ENCODE data around the gene TMEM238. TPM values are rescaled to one million over a fixed set of nuclear protein-coding genes. Genes with fewer than 3 reads are reported as not detected.

Gene TMEM238
- total and polyA plus RNA-seq, 2 donors (not counting 3 experiments of a cell fraction or from before 2014, with no cell fraction given), result 0.18 to 0.35 TPM

DNA sequence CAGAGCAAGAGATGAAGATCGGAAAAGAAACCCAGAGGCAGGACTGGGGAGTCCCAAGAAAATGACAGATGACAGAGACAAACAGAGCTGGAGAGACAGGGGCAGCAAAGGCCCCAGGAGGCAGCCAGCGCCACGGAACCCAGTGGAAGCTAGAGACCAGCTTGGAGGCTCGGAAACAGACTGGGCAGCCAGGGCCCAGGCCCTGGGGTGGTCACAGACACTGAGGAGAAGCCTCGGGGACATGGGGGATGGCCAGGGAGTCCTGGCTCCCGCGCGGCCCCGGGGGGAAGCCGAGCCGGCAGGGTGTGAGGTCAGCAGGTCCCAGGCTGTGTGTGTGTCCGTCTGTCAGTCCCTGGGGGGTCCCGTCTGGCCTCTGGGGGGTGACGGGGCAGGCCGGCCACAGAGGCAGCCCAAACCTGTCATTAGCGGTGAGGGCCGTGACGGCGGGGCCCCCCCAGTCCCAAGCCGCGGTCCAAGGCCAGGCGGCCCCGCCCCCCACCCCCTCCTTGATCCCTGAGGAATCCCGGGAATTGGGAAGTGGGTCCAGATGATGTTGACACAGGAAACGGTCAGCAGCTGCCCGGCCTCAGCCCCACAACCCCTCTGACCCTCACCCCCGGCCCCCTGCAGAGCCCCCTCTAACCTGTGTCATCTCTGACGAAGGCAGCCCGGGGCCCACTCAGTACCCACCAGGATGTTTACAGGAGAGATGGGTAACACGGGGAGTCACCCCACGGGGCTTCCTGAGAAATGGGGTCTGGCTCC, 9.9 kb downstream of the TMEM238 start:
- CTCF ChIA-PET, result interaction anchor here (0.7 to 1.1 kb wide), 2 partner anchors 9 kb away, joined by 3 read pairs; no protein-coding TSS in a partner anchor

More for the DNA sequence above, 9.9 kb downstream of the TMEM238 start:
- no peaks in the 10 kb centered on the region for H3K9me1 ChIP-seq (replicated peaks; ENCODE audit: control insufficient read depth, extremely low read depth, insufficient read depth, low read length)
- DNase-seq (ENCODE audit: low read depth, low spot score) (no peak), FAIRE-seq (no peak)
- POLR2A ChIA-PET, result no interaction called here
- H3K27me3 ChIP-seq (ENCODE audit: control insufficient read depth in 2 of 2, insufficient read depth in 2 of 2, low read length in 2 of 2), result peaks cover 22 to 32% of the 10 kb centered on the region in 2 experiments
- BruUV-seq (replicated peaks), result no TSS peak
- dilution Hi-C loops (cut with MboI; ENCODE audit: extremely low pct_ligation_motif_present, low sequenced_read_pairs), result no loop called here
- H3K4me1 ChIP-seq (ENCODE audit: control insufficient read depth, extremely low read depth, insufficient read depth, low read length), result peaks cover 3% of the 10 kb centered on the region
- H3K36me3 ChIP-seq (ENCODE audit: control insufficient read depth in 2 of 2, extremely low read depth in 1 of 2, insufficient read depth in 2 of 2, low read length in 2 of 2), result no peaks in the 10 kb centered on the region
- TF ChIP-seq, protein P1, sequence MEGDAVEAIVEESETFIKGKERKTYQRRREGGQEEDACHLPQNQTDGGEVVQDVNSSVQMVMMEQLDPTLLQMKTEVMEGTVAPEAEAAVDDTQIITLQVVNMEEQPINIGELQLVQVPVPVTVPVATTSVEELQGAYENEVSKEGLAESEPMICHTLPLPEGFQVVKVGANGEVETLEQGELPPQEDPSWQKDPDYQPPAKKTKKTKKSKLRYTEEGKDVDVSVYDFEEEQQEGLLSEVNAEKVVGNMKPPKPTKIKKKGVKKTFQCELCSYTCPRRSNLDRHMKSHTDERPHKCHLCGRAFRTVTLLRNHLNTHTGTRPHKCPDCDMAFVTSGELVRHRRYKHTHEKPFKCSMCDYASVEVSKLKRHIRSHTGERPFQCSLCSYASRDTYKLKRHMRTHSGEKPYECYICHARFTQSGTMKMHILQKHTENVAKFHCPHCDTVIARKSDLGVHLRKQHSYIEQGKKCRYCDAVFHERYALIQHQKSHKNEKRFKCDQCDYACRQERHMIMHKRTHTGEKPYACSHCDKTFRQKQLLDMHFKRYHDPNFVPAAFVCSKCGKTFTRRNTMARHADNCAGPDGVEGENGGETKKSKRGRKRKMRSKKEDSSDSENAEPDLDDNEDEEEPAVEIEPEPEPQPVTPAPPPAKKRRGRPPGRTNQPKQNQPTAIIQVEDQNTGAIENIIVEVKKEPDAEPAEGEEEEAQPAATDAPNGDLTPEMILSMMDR (IDR thresholded peaks at IDR 0.05; ENCODE audit: extremely low read depth in 1 of 2, insufficient read depth in 1 of 2, low read depth in 1 of 2, low read length in 2 of 2), result no peak
- no peak for TF ChIP-seq JUN (IDR thresholded peaks at IDR 0.05; ENCODE audit: borderline replicate concordance, insufficient read depth, insufficient read length, low read depth)
- no peak for TF ChIP-seq GATA2 (IDR thresholded peaks at IDR 0.05; ENCODE audit: insufficient read depth, insufficient read length, low read depth, low read length)
- no peak for TF ChIP-seq FOS (IDR thresholded peaks at IDR 0.05; ENCODE audit: borderline replicate concordance, insufficient read depth, low read length)
- no peak for TF ChIP-seq POLR2AphosphoS5 (IDR thresholded peaks at IDR 0.05; ENCODE audit: insufficient read depth, low read depth, low read length)
- TF ChIP-seq EZH2 (IDR thresholded peaks at IDR 0.05; ENCODE audit: borderline replicate concordance, low read depth, low read length, severe bottlenecking), result no peak
- TF ChIP-seq MYC (IDR thresholded peaks at IDR 0.05; ENCODE audit: low read depth, low read length), result no peak
- TF ChIP-seq, protein P2, sequence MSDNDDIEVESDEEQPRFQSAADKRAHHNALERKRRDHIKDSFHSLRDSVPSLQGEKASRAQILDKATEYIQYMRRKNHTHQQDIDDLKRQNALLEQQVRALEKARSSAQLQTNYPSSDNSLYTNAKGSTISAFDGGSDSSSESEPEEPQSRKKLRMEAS (IDR thresholded peaks at IDR 0.05; ENCODE audit: insufficient read depth, insufficient read length), result no peak
- no peak for TF ChIP-seq POLR2A (IDR thresholded peaks at IDR 0.05; ENCODE audit: low read depth, low read length)
- H4K20me1 ChIP-seq (replicated peaks; ENCODE audit: control insufficient read depth, extremely low read depth, insufficient read depth, low read length), result no peaks in the 10 kb centered on the region
- H3K4me2 ChIP-seq (ENCODE audit: insufficient read depth, low read length), result no peak overlapping the region
- no peaks in the 10 kb centered on the region for H3K9me3 ChIP-seq (replicated peaks; ENCODE audit: control insufficient read depth, insufficient read depth, low read length)
- H3K27ac ChIP-seq (ENCODE audit: insufficient read depth, low read depth, low read length), result no peak overlapping the region
- no peaks in the 10 kb centered on the region for H3K79me2 ChIP-seq (ENCODE audit: control insufficient read depth, insufficient read depth, low read length)
- H3K4me3 ChIP-seq (replicated peaks in 1 of 3; ENCODE audit: insufficient read depth in 1 of 3, low read depth in 1 of 3, low read length in 3 of 3), result no peak overlapping the region
- H2AFZ ChIP-seq (ENCODE audit: low read depth, low read length), result no peak overlapping the region
- H3K9ac ChIP-seq (replicated peaks; ENCODE audit: extremely low read depth, insufficient read depth, low read length), result no peak overlapping the region
- intact Hi-C loops (cut with micrococcal nuclease), result no loop called here
